ENCODE data around the gene KHDRBS1. TPM values are rescaled to one million over a fixed set of nuclear protein-coding genes. Genes with fewer than 3 reads are reported as not detected.

Gene KHDRBS1
- total RNA-seq, 1 donor from 2014 or later, result 139 TPM

GRCh38 chr1:31987135-31987619 lies 26.5 kb upstream of the KHDRBS1 start:
- H3K9me3 Mint-ChIP-seq (ENCODE audit: unreplicated experiment), result peaks cover 1% of the 10 kb centered on the region
- H4K20me1 ChIP-seq (ENCODE audit: insufficient read depth, low read length), result no peaks in the 10 kb centered on the region
- no peak overlapping the region for H3K9ac ChIP-seq (ENCODE audit: low read length)
- H3K4me3 Mint-ChIP-seq (ENCODE audit: unreplicated experiment), result no peak overlapping the region
- H2AFZ ChIP-seq (ENCODE audit: low read depth, low read length), result peak overlapping the region; percentile 45
- peaks cover 18% of the 10 kb centered on the region for H3K4me1 Mint-ChIP-seq (ENCODE audit: low read depth, unreplicated experiment)
- TF ChIP-seq CTCF (IDR thresholded peaks at IDR 0.05; ENCODE audit: insufficient read depth, low read depth, low read length) (no peak), EZH2 (IDR thresholded peaks at IDR 0.05; ENCODE audit: insufficient read depth, low read length) (no peak)
- no peaks in the 10 kb centered on the region for H3K27me3 ChIP-seq (ENCODE audit: insufficient read depth, low read length)
- FAIRE-seq (no peak), DNase-seq (ENCODE audit: low read depth) (no peak)
- H3K4me2 ChIP-seq (ENCODE audit: low read length), result no peak overlapping the region
- H3K9me3 ChIP-seq (ENCODE audit: insufficient read depth, low read depth, low read length), result no peaks in the 10 kb centered on the region
- H3K79me2 ChIP-seq (ENCODE audit: insufficient read depth, low read length), result no peaks in the 10 kb centered on the region
- H3K36me3 Mint-ChIP-seq (ENCODE audit: low read depth, unreplicated experiment), result no peaks in the 10 kb centered on the region
- no peaks in the 10 kb centered on the region for H3K36me3 ChIP-seq (ENCODE audit: insufficient read depth, low read length)
- peaks cover 7% of the 10 kb centered on the region for H3K27me3 Mint-ChIP-seq (ENCODE audit: low read depth, unreplicated experiment)
- H3K27ac ChIP-seq (ENCODE audit: low read depth, low read length), result no peak overlapping the region
- H3K4me1 ChIP-seq (ENCODE audit: insufficient read depth, low read length), result peaks cover 6% of the 10 kb centered on the region
- H3K27ac Mint-ChIP-seq (ENCODE audit: unreplicated experiment), result no peak overlapping the region
- H3K4me3 ChIP-seq (ENCODE audit: insufficient read depth, low read depth, low read length), result no peak overlapping the region

GRCh38 chr1:31989964-31990363 lies 23.7 kb upstream of the KHDRBS1 start:
- H3K9ac ChIP-seq (ENCODE audit: low read length), result no peak overlapping the region
- no peaks in the 10 kb centered on the region for H4K20me1 ChIP-seq (ENCODE audit: insufficient read depth, low read length)
- FAIRE-seq (no peak), DNase-seq (ENCODE audit: low read depth) (no peak)
- Mint-ChIP-seq H3K4me1 (ENCODE audit: low read depth, unreplicated experiment) (peaks cover 13% of the 10 kb centered on the region), H3K9me3 (ENCODE audit: unreplicated experiment) (no peaks in the 10 kb centered on the region), H3K27ac (ENCODE audit: unreplicated experiment) (no peak overlapping the region), H3K27me3 (ENCODE audit: low read depth, unreplicated experiment) (peaks cover 8% of the 10 kb centered on the region), H3K4me3 (ENCODE audit: unreplicated experiment) (no peak overlapping the region), H3K36me3 (ENCODE audit: low read depth, unreplicated experiment) (no peaks in the 10 kb centered on the region)
- no peaks in the 10 kb centered on the region for H3K36me3 ChIP-seq (ENCODE audit: insufficient read depth, low read length)
- no peaks in the 10 kb centered on the region for H3K79me2 ChIP-seq (ENCODE audit: insufficient read depth, low read length)
- H3K4me3 ChIP-seq (ENCODE audit: insufficient read depth, low read depth, low read length), result no peak overlapping the region
- no peak overlapping the region for H3K27ac ChIP-seq (ENCODE audit: low read depth, low read length)
- no peak for TF ChIP-seq EZH2 (IDR thresholded peaks at IDR 0.05; ENCODE audit: insufficient read depth, low read length)
- TF ChIP-seq CTCF (IDR thresholded peaks at IDR 0.05; ENCODE audit: insufficient read depth, low read depth, low read length), result no peak
- H2AFZ ChIP-seq (ENCODE audit: low read depth, low read length), result no peak overlapping the region
- H3K4me1 ChIP-seq (ENCODE audit: insufficient read depth, low read length), result peaks cover 6% of the 10 kb centered on the region
- H3K9me3 ChIP-seq (ENCODE audit: insufficient read depth, low read depth, low read length), result no peaks in the 10 kb centered on the region
- no peak overlapping the region for H3K4me2 ChIP-seq (ENCODE audit: low read length)
- H3K27me3 ChIP-seq (ENCODE audit: insufficient read depth, low read length), result no peaks in the 10 kb centered on the region

GRCh38 chr1:31991182-31991581 lies 22.5 kb upstream of the KHDRBS1 start:
- H3K36me3 Mint-ChIP-seq (ENCODE audit: low read depth, unreplicated experiment), result no peaks in the 10 kb centered on the region
- no peaks in the 10 kb centered on the region for H3K36me3 ChIP-seq (ENCODE audit: insufficient read depth, low read length)
- no peaks in the 10 kb centered on the region for H3K79me2 ChIP-seq (ENCODE audit: insufficient read depth, low read length)
- H3K27me3 ChIP-seq (ENCODE audit: insufficient read depth, low read length), result no peaks in the 10 kb centered on the region
- H4K20me1 ChIP-seq (ENCODE audit: insufficient read depth, low read length), result no peaks in the 10 kb centered on the region
- FAIRE-seq, result no peak
- peaks cover 9% of the 10 kb centered on the region for H3K27me3 Mint-ChIP-seq (ENCODE audit: low read depth, unreplicated experiment)
- H3K4me3 ChIP-seq (ENCODE audit: insufficient read depth, low read depth, low read length), result no peak overlapping the region
- H2AFZ ChIP-seq (ENCODE audit: low read depth, low read length), result no peak overlapping the region
- H3K9me3 Mint-ChIP-seq (ENCODE audit: unreplicated experiment), result no peaks in the 10 kb centered on the region
- TF ChIP-seq CTCF (IDR thresholded peaks at IDR 0.05; ENCODE audit: insufficient read depth, low read depth, low read length) (no peak), EZH2 (IDR thresholded peaks at IDR 0.05; ENCODE audit: insufficient read depth, low read length) (no peak)
- DNase-seq (ENCODE audit: low read depth), result no peak
- no peak overlapping the region for H3K4me3 Mint-ChIP-seq (ENCODE audit: unreplicated experiment)
- H3K9ac ChIP-seq (ENCODE audit: low read length), result no peak overlapping the region
- H3K4me1 Mint-ChIP-seq (ENCODE audit: low read depth, unreplicated experiment), result peaks cover 7% of the 10 kb centered on the region
- peaks cover 6% of the 10 kb centered on the region for H3K4me1 ChIP-seq (ENCODE audit: insufficient read depth, low read length)
- H3K27ac ChIP-seq (ENCODE audit: low read depth, low read length), result no peak overlapping the region
- no peak overlapping the region for H3K27ac Mint-ChIP-seq (ENCODE audit: unreplicated experiment)
- H3K4me2 ChIP-seq (ENCODE audit: low read length), result no peak overlapping the region
- no peaks in the 10 kb centered on the region for H3K9me3 ChIP-seq (ENCODE audit: insufficient read depth, low read depth, low read length)
